GM12892 (cell line): ENCODE measurements around the gene PIPOX.

Experiments used
- POLR2A ChIP-seq: IDR thresholded peaks from 2 replicates; pipeline ENCODE4 v1.6.1; 2011; ENCODE audit warnings: low read depth, low read length, control low read depth
- POLR2AphosphoS5 ChIP-seq: IDR thresholded peaks from 2 replicates; pipeline ENCODE4 v1.6.1; 2011; ENCODE audit warnings: low read depth, low read length, control low read depth

DNA sequence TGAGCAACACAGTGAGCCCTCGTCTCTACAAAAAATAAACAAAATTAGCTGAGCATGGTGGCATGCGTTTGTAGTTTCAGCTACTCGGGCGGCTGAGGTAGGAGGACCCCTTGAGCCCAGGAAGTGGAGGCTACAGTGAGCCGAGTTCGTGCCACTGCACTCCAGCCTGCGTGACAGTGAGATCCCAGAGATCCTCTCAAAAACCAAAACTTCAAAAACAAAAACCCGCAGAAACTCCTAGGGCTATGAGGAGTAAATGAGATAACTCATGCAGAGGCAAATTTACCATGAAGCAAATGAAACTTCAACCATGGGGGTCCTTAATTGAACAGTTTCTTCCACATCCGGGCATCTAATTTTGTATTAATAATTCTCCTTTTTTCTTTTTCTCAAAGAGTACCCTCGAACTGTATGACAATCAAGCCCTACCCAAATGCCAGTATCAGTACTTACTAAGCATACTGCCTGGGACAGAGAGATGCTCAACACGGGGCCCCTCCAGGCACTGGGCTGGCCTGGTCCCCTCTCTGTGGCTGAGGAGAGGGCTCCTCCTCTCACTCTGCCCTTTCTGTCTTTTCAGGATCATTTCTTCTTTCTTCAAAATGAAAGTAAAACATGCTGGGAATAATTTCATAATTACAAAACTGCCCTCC, 789 bp upstream of the PIPOX start:
- TF ChIP-seq POLR2AphosphoS5 (no peak), POLR2A (no peak)
